GM12892 (cell line): Measurements from ENCODE around the gene KPNA1.

Experiments used
- POLR2A ChIP-seq: IDR thresholded peaks from 2 replicates; pipeline ENCODE4 v1.6.1; 2011; ENCODE audit warnings: low read depth, low read length, control low read depth
- POLR2AphosphoS5 ChIP-seq: IDR thresholded peaks from 2 replicates; pipeline ENCODE4 v1.6.1; 2011; ENCODE audit warnings: low read depth, low read length, control low read depth

- TF ChIP-seq POLR2A (no peak), POLR2AphosphoS5 (no peak)
Measured at GRCh38 chr3:122505676-122506075, 9.1 kb downstream of the KPNA1 start.
